Neural cell (in vitro differentiated cells): ENCODE data around the gene ATP11B.

ENCODE experiments used
- EP300 ChIP-seq: fragments of 450-650 bp; conservative IDR thresholded peaks from 2 replicates; pipeline ENCODE4 v1.6.1; 2014; ENCODE audit warnings: antibody characterized with exemption, mild to moderate bottlenecking, moderate library complexity; ENCODE audit not compliant: poor library complexity, severe bottlenecking
- EZH2 ChIP-seq: fragments of 200-600, 300-800 bp; shearing (Covaris generic), sonication (generic); IDR thresholded peaks from 2 replicates; pipeline ENCODE4 v1.6.1; 2014; ENCODE audit warnings: antibody characterized with exemption, low read length, borderline replicate concordance, mild to moderate bottlenecking; ENCODE audit not compliant: insufficient read depth, poor library complexity, severe bottlenecking
- MXI1 ChIP-seq: fragments of 450-650 bp; conservative IDR thresholded peaks from 2 replicates; pipeline ENCODE4 v1.6.1; 2014; ENCODE audit warnings: antibody characterized with exemption, mild to moderate bottlenecking; ENCODE audit not compliant: poor library complexity, severe bottlenecking
- POLR2AphosphoS5 ChIP-seq: IDR thresholded peaks from 2 replicates; pipeline ENCODE4 v1.6.1; 2012
- RAD21 ChIP-seq: fragments of 450-650 bp; conservative IDR thresholded peaks from 2 replicates; pipeline ENCODE4 v1.6.1; 2014; ENCODE audit warnings: antibody characterized with exemption, mild to moderate bottlenecking, moderate library complexity
- TAF1 ChIP-seq: IDR thresholded peaks from 2 replicates; pipeline ENCODE4 v1.6.1; 2012; ENCODE audit warnings: low read depth
- TF ChIP-seq, protein P1 (sequence below): fragments of 450-650 bp; IDR thresholded peaks from 2 replicates; pipeline ENCODE4 v1.5.1; 2014; ENCODE audit warnings: antibody characterized with exemption, mild to moderate bottlenecking, moderate library complexity; ENCODE audit not compliant: poor library complexity, severe bottlenecking
- TF ChIP-seq, protein P2 (sequence below): IDR thresholded peaks from 2 replicates; pipeline ENCODE4 v1.6.1; 2012; ENCODE audit warnings: borderline replicate concordance

DNA sequence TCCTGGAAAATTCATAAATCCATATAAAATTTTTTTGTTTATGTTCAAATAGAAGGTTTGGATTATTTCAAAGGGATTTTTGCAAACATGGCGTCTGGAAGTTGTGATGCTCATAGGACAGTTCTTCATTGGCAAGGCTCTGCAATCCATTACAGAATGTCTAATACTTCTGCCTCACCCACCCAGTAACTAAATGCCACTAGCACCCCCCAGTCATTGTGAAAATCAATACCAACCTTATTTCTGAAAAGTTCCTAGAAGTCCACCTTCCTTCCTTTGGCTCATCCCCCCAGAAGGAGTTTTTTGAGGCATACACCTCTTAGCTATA is 17.9 kb downstream of the ATP11B start:
- TF ChIP-seq, protein P1, sequence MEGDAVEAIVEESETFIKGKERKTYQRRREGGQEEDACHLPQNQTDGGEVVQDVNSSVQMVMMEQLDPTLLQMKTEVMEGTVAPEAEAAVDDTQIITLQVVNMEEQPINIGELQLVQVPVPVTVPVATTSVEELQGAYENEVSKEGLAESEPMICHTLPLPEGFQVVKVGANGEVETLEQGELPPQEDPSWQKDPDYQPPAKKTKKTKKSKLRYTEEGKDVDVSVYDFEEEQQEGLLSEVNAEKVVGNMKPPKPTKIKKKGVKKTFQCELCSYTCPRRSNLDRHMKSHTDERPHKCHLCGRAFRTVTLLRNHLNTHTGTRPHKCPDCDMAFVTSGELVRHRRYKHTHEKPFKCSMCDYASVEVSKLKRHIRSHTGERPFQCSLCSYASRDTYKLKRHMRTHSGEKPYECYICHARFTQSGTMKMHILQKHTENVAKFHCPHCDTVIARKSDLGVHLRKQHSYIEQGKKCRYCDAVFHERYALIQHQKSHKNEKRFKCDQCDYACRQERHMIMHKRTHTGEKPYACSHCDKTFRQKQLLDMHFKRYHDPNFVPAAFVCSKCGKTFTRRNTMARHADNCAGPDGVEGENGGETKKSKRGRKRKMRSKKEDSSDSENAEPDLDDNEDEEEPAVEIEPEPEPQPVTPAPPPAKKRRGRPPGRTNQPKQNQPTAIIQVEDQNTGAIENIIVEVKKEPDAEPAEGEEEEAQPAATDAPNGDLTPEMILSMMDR, result no peak
- TF ChIP-seq, protein P2, sequence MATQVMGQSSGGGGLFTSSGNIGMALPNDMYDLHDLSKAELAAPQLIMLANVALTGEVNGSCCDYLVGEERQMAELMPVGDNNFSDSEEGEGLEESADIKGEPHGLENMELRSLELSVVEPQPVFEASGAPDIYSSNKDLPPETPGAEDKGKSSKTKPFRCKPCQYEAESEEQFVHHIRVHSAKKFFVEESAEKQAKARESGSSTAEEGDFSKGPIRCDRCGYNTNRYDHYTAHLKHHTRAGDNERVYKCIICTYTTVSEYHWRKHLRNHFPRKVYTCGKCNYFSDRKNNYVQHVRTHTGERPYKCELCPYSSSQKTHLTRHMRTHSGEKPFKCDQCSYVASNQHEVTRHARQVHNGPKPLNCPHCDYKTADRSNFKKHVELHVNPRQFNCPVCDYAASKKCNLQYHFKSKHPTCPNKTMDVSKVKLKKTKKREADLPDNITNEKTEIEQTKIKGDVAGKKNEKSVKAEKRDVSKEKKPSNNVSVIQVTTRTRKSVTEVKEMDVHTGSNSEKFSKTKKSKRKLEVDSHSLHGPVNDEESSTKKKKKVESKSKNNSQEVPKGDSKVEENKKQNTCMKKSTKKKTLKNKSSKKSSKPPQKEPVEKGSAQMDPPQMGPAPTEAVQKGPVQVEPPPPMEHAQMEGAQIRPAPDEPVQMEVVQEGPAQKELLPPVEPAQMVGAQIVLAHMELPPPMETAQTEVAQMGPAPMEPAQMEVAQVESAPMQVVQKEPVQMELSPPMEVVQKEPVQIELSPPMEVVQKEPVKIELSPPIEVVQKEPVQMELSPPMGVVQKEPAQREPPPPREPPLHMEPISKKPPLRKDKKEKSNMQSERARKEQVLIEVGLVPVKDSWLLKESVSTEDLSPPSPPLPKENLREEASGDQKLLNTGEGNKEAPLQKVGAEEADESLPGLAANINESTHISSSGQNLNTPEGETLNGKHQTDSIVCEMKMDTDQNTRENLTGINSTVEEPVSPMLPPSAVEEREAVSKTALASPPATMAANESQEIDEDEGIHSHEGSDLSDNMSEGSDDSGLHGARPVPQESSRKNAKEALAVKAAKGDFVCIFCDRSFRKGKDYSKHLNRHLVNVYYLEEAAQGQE, result no peak
- TF ChIP-seq EP300 (no peak), TAF1 (no peak), POLR2AphosphoS5 (no peak), EZH2 (no peak), RAD21 (no peak), MXI1 (no peak)
